GM20000 (cell line): Measurements from ENCODE around the gene MYO7B.
A peak's percentile ranks its signal among the peaks of the same experiment; 100 is the strongest.

Experiments used
- DNase-seq: peaks from one replicate; pipeline ENCODE4 v3.0.0; 2012; ENCODE audit warnings: low spot score
- TF ChIP-seq, protein P1 (sequence below): IDR thresholded peaks from 2 replicates; pipeline ENCODE4 v1.5.1; 2012; ENCODE audit warnings: mild to moderate bottlenecking, control low read depth; ENCODE audit errors: extremely low read depth, missing control alignments

MYO7B gene

DNA sequence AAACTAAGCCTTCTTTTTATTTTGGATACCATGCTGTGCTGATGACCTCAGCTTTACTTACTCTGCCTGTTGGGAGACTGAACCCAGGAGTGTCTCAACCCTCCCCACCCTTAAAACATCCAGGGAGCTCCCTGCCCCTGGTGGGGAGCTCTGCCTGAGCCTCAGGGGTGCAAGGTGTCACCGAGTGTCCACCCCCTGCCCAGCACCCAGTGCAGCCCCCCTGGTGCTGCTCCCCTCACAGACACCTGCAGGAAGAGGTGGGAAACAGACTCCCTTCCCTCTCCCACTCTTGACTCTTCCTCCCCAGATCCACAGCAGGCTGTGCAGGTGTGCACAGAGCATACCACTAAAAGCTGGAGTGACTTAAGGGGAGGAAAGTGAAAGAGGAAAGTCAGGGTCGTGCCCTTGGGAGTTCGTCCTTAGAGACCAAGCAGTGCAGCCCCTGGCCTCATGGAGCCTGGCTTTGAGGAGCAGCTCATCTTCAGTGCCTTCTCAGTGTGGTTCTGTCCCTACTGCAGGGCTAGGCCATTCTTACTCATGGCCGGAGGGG is 51.3 kb downstream of the MYO7B start:
- DNase-seq, result no peak
- TF ChIP-seq, protein P1, sequence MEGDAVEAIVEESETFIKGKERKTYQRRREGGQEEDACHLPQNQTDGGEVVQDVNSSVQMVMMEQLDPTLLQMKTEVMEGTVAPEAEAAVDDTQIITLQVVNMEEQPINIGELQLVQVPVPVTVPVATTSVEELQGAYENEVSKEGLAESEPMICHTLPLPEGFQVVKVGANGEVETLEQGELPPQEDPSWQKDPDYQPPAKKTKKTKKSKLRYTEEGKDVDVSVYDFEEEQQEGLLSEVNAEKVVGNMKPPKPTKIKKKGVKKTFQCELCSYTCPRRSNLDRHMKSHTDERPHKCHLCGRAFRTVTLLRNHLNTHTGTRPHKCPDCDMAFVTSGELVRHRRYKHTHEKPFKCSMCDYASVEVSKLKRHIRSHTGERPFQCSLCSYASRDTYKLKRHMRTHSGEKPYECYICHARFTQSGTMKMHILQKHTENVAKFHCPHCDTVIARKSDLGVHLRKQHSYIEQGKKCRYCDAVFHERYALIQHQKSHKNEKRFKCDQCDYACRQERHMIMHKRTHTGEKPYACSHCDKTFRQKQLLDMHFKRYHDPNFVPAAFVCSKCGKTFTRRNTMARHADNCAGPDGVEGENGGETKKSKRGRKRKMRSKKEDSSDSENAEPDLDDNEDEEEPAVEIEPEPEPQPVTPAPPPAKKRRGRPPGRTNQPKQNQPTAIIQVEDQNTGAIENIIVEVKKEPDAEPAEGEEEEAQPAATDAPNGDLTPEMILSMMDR, result no peak

DNA sequence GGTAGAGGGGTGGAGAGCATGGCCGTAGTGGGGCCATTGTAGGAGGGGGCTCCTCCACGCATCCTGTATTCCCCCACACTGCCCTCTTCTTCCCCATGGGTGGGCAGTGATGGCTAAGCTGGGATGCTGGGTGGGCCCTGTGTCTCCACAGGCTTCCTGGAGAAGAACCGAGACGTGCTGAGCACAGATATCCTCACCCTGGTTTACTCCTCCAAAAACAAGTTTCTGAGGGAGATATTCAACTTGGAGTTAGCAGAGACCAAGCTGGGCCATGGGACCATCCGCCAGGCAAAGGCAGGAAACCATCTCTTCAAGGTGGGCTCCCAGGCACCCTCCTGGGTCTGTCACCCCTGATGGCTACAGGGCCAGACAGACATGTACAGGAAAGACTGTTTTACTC is 52.8 kb downstream of the MYO7B start:
- TF ChIP-seq, protein P1, result no peak
- DNase-seq, result no peak

DNA sequence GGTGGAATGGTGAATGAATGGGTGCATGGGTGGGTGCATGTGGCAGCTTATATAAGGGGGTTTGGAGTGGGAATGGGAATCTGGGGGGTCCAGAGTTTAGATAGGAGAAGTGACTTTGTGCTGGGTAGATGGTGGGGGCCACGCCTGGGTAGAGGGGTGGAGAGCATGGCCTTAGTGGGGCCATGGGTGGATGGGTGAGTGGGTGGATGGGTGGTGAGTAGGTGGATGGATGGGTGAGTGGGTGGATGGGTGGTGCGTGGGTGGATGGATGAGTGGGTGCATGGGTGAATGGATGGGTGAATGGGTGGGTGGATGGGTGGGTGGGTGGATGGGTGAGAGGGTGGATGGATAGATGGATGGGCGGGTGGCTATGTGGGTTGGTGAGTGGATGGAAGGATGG is 53.9 kb downstream of the MYO7B start:
- no peak for DNase-seq
- TF ChIP-seq, protein P1, result no peak

DNA sequence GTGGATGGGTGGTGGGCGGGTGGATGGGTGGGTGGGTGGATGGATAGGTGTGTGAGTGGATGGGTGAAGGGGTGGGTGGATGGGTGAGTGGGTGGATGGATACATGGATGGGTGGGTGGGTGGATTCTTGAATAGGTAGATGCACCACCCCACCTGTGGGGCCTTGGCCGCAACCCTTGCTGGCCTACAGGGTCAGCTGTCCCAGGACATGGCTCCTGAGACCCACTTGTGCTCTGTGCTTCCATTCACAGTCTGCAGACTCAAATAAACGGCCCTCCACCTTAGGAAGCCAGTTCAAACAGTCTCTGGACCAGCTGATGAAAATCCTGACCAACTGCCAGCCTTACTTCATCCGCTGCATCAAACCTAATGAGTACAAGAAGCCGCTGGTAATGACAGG is 54.4 kb downstream of the MYO7B start:
- TF ChIP-seq, protein P1, result no peak
- no peak for DNase-seq

DNA sequence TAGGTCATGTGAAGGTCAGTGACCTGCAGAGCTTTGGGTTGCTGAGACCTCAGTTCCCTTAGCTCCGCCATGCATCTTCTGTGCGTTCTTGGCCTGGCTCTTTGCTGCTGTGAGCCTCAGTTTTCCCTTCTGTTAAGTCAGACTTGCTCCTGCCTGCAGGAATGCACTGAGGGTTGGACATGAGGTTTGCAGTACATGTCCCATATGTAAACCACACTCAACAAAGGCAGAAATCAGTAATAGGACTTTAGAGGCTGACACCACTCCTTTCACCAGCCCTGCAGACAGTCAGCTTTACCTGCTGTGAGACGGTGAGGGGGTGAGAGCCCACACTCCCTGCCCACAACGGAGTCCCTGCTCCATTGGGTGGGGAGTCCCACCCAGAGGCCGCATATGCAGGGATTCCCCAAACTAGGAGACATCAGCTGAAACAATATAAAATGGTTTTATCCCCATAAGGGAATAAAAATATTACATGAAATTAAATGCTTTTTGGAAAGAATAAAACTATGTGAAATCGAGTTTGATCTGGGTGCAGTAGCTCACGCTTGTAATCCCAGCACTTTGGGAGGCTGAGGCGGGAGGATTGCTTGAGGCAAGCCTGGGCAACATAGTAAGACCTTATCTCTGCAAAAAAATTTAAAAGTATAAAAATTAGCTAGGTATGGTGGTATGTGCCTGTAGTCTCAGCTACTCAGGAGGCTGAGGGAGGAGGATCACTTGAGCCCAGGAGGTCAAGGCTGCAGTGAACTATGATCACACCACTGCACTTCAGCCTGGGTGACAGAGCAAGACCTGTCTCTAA is 55.1 kb downstream of the MYO7B start:
- DNase-seq, result no peak
- TF ChIP-seq, protein P1, result no peak

DNA sequence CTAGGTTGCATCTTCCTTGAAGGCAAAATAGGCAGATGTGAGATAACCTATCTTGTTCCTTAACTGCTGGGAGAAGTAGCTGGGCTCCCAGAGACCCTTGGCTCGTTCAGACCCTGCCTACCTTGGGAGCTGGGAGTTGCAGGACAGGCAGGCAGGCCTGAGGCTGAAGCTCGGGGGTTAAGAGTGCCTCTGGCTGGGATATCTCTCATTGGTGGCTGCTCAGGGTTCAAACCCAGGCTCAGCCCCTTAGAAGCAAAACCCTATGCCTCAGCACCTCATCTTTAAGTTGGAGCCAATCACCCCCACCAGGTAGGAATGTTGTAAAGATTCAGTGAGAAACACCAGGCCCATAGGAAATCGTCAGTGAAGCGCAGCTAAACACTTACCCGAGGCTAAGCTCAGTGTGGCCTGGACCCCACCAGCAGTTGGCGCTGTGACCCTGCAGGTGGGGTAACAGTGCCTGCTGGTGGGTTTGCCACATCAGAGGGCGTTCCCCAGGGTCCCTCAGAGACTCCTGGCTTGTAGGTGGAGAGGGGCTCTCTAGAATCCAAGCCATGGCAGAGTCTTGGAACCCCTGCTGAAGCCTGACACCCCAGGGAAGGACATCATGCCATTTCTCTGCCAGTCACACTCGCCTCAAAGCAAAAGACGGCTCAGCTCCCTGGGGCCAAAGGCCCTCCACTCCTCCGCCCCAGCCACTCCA is 55.9 kb downstream of the MYO7B start:
- TF ChIP-seq, protein P1, result peak; percentile 92
- peak; percentile 90 for DNase-seq

DNA sequence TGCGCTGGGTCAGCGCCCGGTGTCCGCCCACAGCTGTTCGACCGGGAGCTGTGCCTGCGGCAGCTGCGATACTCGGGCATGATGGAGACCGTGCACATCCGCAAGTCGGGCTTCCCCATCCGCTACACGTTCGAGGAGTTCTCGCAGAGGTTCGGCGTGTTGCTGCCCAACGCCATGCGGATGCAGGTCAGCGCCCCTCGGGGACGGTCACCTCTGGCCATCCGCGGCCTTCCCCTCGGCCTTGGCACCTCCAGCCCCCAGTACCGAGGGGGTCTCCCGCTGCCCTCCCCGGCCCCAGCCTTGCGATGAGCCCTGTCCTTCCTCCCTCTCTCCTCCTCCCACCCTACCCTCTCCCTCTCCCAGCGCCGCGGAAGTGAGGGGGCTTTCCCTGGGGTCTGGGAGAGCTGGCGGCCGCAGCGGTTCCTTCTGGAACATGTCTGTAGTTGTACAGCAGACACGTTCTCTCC is 57.3 kb downstream of the MYO7B start:
- no peak for DNase-seq
- TF ChIP-seq, protein P1, result no peak
